ENCODE results near the gene DRAP1.
A peak's percentile ranks its signal among the peaks of the same experiment; 100 is the strongest.

Gene DRAP1

GRCh38 chr11:65958291-65958690 lies 39.1 kb downstream of the DRAP1 start:
- TF ChIP-seq, protein P1, sequence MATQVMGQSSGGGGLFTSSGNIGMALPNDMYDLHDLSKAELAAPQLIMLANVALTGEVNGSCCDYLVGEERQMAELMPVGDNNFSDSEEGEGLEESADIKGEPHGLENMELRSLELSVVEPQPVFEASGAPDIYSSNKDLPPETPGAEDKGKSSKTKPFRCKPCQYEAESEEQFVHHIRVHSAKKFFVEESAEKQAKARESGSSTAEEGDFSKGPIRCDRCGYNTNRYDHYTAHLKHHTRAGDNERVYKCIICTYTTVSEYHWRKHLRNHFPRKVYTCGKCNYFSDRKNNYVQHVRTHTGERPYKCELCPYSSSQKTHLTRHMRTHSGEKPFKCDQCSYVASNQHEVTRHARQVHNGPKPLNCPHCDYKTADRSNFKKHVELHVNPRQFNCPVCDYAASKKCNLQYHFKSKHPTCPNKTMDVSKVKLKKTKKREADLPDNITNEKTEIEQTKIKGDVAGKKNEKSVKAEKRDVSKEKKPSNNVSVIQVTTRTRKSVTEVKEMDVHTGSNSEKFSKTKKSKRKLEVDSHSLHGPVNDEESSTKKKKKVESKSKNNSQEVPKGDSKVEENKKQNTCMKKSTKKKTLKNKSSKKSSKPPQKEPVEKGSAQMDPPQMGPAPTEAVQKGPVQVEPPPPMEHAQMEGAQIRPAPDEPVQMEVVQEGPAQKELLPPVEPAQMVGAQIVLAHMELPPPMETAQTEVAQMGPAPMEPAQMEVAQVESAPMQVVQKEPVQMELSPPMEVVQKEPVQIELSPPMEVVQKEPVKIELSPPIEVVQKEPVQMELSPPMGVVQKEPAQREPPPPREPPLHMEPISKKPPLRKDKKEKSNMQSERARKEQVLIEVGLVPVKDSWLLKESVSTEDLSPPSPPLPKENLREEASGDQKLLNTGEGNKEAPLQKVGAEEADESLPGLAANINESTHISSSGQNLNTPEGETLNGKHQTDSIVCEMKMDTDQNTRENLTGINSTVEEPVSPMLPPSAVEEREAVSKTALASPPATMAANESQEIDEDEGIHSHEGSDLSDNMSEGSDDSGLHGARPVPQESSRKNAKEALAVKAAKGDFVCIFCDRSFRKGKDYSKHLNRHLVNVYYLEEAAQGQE (IDR thresholded peaks at IDR 0.05; ENCODE audit: insufficient read depth in 1 of 2, low read depth in 2 of 2, low read length in 2 of 2) = no peak
- TF ChIP-seq SIN3A (IDR thresholded peaks at IDR 0.05; ENCODE audit: borderline replicate concordance, insufficient read depth, low read length) (no peak), POLR2AphosphoS5 (IDR thresholded peaks at IDR 0.05; ENCODE audit: low read depth, low read length) (no peak), FOXP2 (optimal IDR thresholded peaks at IDR 0.05; ENCODE audit: borderline replicate concordance, extremely low read depth, extremely low read length, insufficient read depth) (no peak), TAF1 (IDR thresholded peaks at IDR 0.05; ENCODE audit: borderline replicate concordance, insufficient read depth, low read length) (no peak)

DNA sequence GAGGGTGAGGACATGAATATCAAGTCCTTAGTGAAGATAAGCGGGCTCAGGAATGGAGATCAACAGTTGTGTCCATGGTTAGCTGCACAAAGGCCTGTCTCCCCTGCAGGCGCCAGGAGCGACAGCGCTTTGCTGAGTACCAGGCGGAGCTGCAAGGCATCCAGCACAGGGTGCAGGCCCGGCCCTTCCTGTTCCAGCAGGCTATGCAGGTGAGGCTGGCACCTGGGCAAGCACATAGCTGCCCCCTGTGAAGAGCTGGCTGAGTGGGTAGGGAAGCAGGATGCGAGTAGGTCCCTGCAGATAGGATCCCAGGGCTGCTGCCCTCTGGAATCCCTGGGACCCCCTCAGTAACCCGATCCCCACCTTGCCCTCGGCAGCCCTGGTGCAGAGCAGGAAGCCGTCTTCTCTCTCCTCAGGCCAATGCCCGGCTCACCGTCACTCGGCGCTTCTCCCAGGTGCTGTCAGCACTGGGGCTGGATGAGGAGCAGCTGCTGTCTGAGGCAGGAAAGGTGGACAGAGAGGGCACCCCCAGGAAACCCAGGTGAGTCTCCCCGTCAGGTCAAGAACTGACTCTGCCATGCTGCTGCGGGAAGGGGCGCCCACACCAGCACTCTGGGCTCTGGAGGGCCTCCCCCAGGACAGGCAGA lies 39.7 kb downstream of the DRAP1 start:
- TF ChIP-seq TAF1 (IDR thresholded peaks at IDR 0.05; ENCODE audit: borderline replicate concordance, insufficient read depth, low read length) = no peak
- no peak for TF ChIP-seq SIN3A (IDR thresholded peaks at IDR 0.05; ENCODE audit: borderline replicate concordance, insufficient read depth, low read length)
- TF ChIP-seq POLR2AphosphoS5 (IDR thresholded peaks at IDR 0.05; ENCODE audit: low read depth, low read length) = no peak
- TF ChIP-seq FOXP2 (optimal IDR thresholded peaks at IDR 0.05; ENCODE audit: borderline replicate concordance, extremely low read depth, extremely low read length, insufficient read depth) = no peak
- TF ChIP-seq, protein P1 (IDR thresholded peaks at IDR 0.05; ENCODE audit: insufficient read depth in 1 of 2, low read depth in 2 of 2, low read length in 2 of 2) = no peak

DNA sequence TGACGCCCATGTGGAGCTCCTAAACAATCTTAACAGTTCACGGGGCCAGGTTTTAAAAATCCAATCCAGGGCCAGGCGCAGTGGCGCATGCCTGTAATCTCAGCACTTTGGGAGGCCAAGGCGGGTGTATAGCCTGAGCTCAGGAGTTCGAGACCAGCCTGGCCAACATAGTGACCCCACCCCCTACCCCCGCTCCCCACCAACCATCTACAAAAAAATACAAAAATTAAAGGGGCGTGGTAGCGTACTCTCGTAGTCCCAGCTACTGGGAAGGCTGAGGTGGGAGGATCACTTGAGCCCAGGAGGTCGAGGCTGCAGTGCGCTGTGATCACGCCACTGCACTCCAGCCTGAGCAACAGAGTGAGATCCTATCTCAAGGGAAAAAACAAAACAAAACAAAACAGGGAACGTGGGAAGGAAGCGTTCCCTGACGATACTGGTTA lies 41.6 kb downstream of the DRAP1 start:
- TF ChIP-seq, protein P1 (IDR thresholded peaks at IDR 0.05; ENCODE audit: insufficient read depth in 1 of 2, low read depth in 2 of 2, low read length in 2 of 2) = no peak
- TF ChIP-seq POLR2AphosphoS5 (IDR thresholded peaks at IDR 0.05; ENCODE audit: low read depth, low read length) = no peak
- TF ChIP-seq FOXP2 (optimal IDR thresholded peaks at IDR 0.05; ENCODE audit: borderline replicate concordance, extremely low read depth, extremely low read length, insufficient read depth) = no peak
- no peak for TF ChIP-seq SIN3A (IDR thresholded peaks at IDR 0.05; ENCODE audit: borderline replicate concordance, insufficient read depth, low read length)
- TF ChIP-seq TAF1 (IDR thresholded peaks at IDR 0.05; ENCODE audit: borderline replicate concordance, insufficient read depth, low read length) = no peak

GRCh38 chr11:65961267-65962140 lies 42.3 kb downstream of the DRAP1 start, which contains the start of gene SART1:
SART1 (plus strand) TSS chr11:65961734; CDS start chr11:65961781, 47 bp downstream.
- TF ChIP-seq FOXP2 (optimal IDR thresholded peaks at IDR 0.05; ENCODE audit: borderline replicate concordance, extremely low read depth, extremely low read length, insufficient read depth) (peak; percentile 75), POLR2AphosphoS5 (IDR thresholded peaks at IDR 0.05; ENCODE audit: low read depth, low read length) (peak; percentile 99), SIN3A (IDR thresholded peaks at IDR 0.05; ENCODE audit: borderline replicate concordance, insufficient read depth, low read length) (0 out of 2 replicates have a peak, but pooled peaks have one; percentile 65), TAF1 (IDR thresholded peaks at IDR 0.05; ENCODE audit: borderline replicate concordance, insufficient read depth, low read length) (peak; percentile 92; the same call in 1 of the 2 replicates)
- TF ChIP-seq, protein P1 (IDR thresholded peaks at IDR 0.05; ENCODE audit: insufficient read depth in 1 of 2, low read depth in 2 of 2, low read length in 2 of 2) = 0 out of 4 replicates have a peak, but pooled peaks of 1 of the 2 experiments have one; percentile 20
